Testis (tissue), 3 donors: ENCODE results near the gene GEMIN7. TPM values are rescaled to one million over a fixed set of nuclear protein-coding genes. Genes with fewer than 3 reads are reported as not detected.

Experiments used
- DNase-seq: peaks from one replicate; pipeline ENCODE4 v3.0.0-alpha.2; 2019
- H3K27ac ChIP-seq, 2 donors: fragments of 200-600 bp; sonication (generic); one replicate each; pipeline ENCODE4 v1.5.1; 2019
- H3K27me3 ChIP-seq: fragments of 200-600 bp; sonication (generic); one replicate; pipeline ENCODE4 v1.5.1; 2019
- H3K36me3 ChIP-seq: fragments of 200-600 bp; sonication (generic); one replicate; pipeline ENCODE4 v1.5.1; 2017; ENCODE audit warnings: low read depth; ENCODE audit errors: missing control alignments
- H3K4me1 ChIP-seq: fragments of 200-600 bp; sonication (generic); one replicate; pipeline ENCODE4 v1.5.1; 2019
- H3K4me3 ChIP-seq, 2 donors: fragments of 200-600 bp; sonication (generic); one replicate each; pipeline ENCODE4 v1.5.1; 2017 to 2019
- H3K9me3 ChIP-seq: fragments of 200-600 bp; sonication (generic); one replicate; pipeline ENCODE4 v1.5.1; 2017
- POLR2A ChIP-seq: fragments of 450-650 bp; IDR thresholded peaks from one replicate; pipeline ENCODE4 v1.6.1; 2017; ENCODE audit warnings: antibody characterized with exemption, mild to moderate bottlenecking, moderate library complexity
- WGBS, 2 donors: methylation state at CpG; one replicate each; pipeline ENCODE4 v1.1.5; 2018; 5-methylcytosine and 5-hydroxymethylcytosine counted together
- intact Hi-C: fragments of 100-400 bp; cut with DNase I; formaldehyde crosslinking; loops from one replicate; pipeline ENCODE4 v1.15.1; 2023; ENCODE audit warnings: low total_unique reads
- polyA plus RNA-seq: library from polyadenylated mRNA; stranded (reverse); fragments of 350-450 nt; fragmentation: Illumina TruSeq; extraction: RNeasy Lipid Tissue Mini Kit (QIAGEN cat#74804); gene quantifications from one replicate; pipeline ENCODE4 v1.2.3, GENCODE V29; 2014; ENCODE audit warnings: low read depth, low replicate concordance; ENCODE audit not compliant: insufficient read depth
- total RNA-seq, 2 donors: library from RNA; depleted of rRNA; stranded (reverse); fragments of >200 nt; gene quantifications; one replicate each; pipeline ENCODE4 v1.2.3, GENCODE V29; 2016
- TF ChIP-seq, protein P1 (sequence below), 3 experiments: fragments of 450-650 bp in 2 of 3; fragments of 200-600 bp in 1 of 3; sonication (generic) in 1 of 3; IDR thresholded peaks; one replicate each; pipeline ENCODE4 v1.5.1; 2016 to 2019; ENCODE audit warnings: antibody characterized with exemption in 3 of 3, mild to moderate bottlenecking in 2 of 3, moderate library complexity in 1 of 3

GEMIN7 gene
- total and polyA plus RNA-seq, 3 donors from 2014 or later: 7.6 to 13.5 (median 9.7) TPM

- WGBS, 2 donors: 61 to 68% methylated on average over 15 of the region's 15 CpGs
- H3K4me3 ChIP-seq: no peak overlapping the region
- intact Hi-C loops: no loop called here
- H3K27me3 ChIP-seq: no peaks in the 10 kb centered on the region
- TF ChIP-seq POLR2A: no peak
- TF ChIP-seq, protein P1, sequence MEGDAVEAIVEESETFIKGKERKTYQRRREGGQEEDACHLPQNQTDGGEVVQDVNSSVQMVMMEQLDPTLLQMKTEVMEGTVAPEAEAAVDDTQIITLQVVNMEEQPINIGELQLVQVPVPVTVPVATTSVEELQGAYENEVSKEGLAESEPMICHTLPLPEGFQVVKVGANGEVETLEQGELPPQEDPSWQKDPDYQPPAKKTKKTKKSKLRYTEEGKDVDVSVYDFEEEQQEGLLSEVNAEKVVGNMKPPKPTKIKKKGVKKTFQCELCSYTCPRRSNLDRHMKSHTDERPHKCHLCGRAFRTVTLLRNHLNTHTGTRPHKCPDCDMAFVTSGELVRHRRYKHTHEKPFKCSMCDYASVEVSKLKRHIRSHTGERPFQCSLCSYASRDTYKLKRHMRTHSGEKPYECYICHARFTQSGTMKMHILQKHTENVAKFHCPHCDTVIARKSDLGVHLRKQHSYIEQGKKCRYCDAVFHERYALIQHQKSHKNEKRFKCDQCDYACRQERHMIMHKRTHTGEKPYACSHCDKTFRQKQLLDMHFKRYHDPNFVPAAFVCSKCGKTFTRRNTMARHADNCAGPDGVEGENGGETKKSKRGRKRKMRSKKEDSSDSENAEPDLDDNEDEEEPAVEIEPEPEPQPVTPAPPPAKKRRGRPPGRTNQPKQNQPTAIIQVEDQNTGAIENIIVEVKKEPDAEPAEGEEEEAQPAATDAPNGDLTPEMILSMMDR (IDR thresholded peaks at IDR 0.05): no peak
- DNase-seq: no peak
- no peaks in the 10 kb centered on the region for H3K36me3 ChIP-seq
- no peaks in the 10 kb centered on the region for H3K9me3 ChIP-seq
- peaks cover 23% of the 10 kb centered on the region for H3K4me1 ChIP-seq
- no peak overlapping the region for H3K27ac ChIP-seq
These were observed 2.0 kb upstream of the GEMIN7 start for GRCh38 chr19:45076851-45077730.

DNA sequence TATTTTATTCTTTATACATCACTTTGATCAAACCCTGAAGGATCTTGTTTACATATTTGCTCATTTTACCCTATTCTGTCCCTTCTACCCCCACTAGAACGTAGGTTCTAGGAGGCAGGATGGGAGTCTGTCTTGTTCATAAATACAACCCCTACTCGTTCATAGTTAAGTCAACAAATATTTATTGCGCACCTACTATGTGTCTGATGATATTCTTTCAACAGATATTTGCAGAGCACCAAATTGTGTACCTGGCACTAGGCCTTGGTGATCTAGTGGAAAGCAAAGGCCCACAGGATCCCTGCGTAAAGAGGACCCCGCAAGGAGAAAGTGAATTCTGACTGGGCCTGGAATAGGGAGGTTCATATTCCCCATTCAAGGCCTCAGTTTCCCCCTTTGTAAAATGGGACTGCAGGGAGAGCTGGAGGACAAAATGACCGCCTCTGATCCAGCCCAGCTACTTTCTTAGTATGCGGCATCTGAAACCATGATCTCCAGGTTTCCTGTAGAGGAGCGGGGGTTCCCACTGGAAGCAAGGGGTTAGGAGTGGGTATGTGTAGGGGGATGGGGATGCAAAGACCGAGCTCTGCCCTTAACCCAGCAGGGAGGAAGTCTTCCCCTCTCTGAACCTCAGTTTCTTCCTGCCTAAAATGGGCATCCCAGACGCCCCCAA is 534 bp upstream of the GEMIN7 start:
- TF ChIP-seq POLR2A: no peak
- TF ChIP-seq, protein P1 (IDR thresholded peaks at IDR 0.05): no peak
- H3K36me3 ChIP-seq: no peaks in the 10 kb centered on the region
- no peak for DNase-seq
- 50 to 54% methylated on average over 8 to 10 of the region's 10 CpGs for WGBS, 2 donors
- no peak overlapping the region for H3K27ac ChIP-seq
- peaks cover 23% of the 10 kb centered on the region for H3K4me1 ChIP-seq
- H3K27me3 ChIP-seq: no peaks in the 10 kb centered on the region
- H3K9me3 ChIP-seq: no peaks in the 10 kb centered on the region
- H3K4me3 ChIP-seq: peak overlapping the region; percentile 88 to 95
- intact Hi-C loops: no loop called here

GRCh38 chr19:45079911-45080370 is 881 bp downstream of the GEMIN7 start:
- H3K9me3 ChIP-seq: no peaks in the 10 kb centered on the region
- peak overlapping the region; percentile 88 to 95 for H3K4me3 ChIP-seq
- intact Hi-C loops: no loop called here
- TF ChIP-seq, protein P1 (IDR thresholded peaks at IDR 0.05): no peak
- no peak for TF ChIP-seq POLR2A
- no peaks in the 10 kb centered on the region for H3K36me3 ChIP-seq
- no peaks in the 10 kb centered on the region for H3K27me3 ChIP-seq
- peaks cover 23% of the 10 kb centered on the region for H3K4me1 ChIP-seq
- no peak overlapping the region for H3K27ac ChIP-seq
- DNase-seq: no peak
- 12 to 13% methylated on average over 6 of the region's 6 CpGs for WGBS, 2 donors

DNA sequence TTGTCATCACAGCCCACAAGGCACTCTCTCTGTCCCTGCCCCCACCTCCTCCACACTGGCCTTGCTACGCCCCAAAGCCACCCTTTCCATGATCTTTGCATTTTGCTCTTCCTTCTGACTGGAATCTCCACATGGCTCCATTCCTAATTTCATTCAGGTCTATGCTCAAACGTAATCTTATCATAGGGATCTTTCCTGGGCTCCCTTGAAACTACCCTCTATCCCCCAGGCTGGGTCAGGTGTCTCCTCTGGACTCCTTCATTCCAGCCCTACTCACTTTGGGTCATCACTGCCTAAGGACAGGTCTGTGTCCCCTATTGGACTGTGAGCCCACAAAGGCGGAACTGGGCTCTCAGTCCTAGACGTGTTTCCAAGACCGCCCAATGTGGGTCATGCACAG is 3.1 kb downstream of the GEMIN7 start:
- Histone ChIP-seq H3K4me1 (peaks cover 14% of the 10 kb centered on the region), H3K27ac (no peak overlapping the region), H3K27me3 (no peaks in the 10 kb centered on the region), H3K36me3 (no peaks in the 10 kb centered on the region), H3K4me3 (no peak overlapping the region), H3K9me3 (no peaks in the 10 kb centered on the region)
- DNase-seq: no peak
- intact Hi-C loops: no loop called here
- WGBS, 2 donors: 84 to 86% methylated on average over 5 of the region's 5 CpGs
- TF ChIP-seq, protein P1 (IDR thresholded peaks at IDR 0.05): no peak
- no peak for TF ChIP-seq POLR2A
